ENCODE measurements around the gene KRT72. TPM values are rescaled to one million over a fixed set of nuclear protein-coding genes. Genes with fewer than 3 reads are reported as not detected.
"Not testable (repeated sequence)": the region's sequence is repeated elsewhere in the genome, so short reads cannot be mapped to it uniquely, and the experiment has no call there.

Gene KRT72
- polyA plus RNA-seq, 1 donor = 2.0 TPM

- no CpG with 5 or more reads among the region's 7 CpGs for WGBS (ENCODE audit: insufficient coverage, low lambda C conversion rate)
- Histone ChIP-seq H3K36me3 (ENCODE audit: control insufficient read depth, insufficient read depth, low read length) (no peaks in the 10 kb centered on the region), H3K9me3 (ENCODE audit: control insufficient read depth, low read depth, low read length) (no peaks in the 10 kb centered on the region), H3K4me3 (ENCODE audit: low read length) (no peak overlapping the region), H3K27ac (ENCODE audit: low read length) (no peak overlapping the region), H3K4me1 (ENCODE audit: control insufficient read depth, insufficient read depth, low read length) (no peaks in the 10 kb centered on the region), H3K27me3 (ENCODE audit: control insufficient read depth, insufficient read depth, low read length) (peaks cover 41% of the 10 kb centered on the region)
- no peak for DNase-seq
These were observed 5.4 kb upstream of the KRT72 start for GRCh38 chr12:52606581-52607218.

GRCh38 chr12:52606096-52606495, 4.8 kb upstream of the KRT72 start:
- Histone ChIP-seq H3K4me3 (ENCODE audit: low read length) (no peak overlapping the region), H3K27ac (ENCODE audit: low read length) (no peak overlapping the region), H3K27me3 (ENCODE audit: control insufficient read depth, insufficient read depth, low read length) (peaks cover 44% of the 10 kb centered on the region), H3K9me3 (ENCODE audit: control insufficient read depth, low read depth, low read length) (no peaks in the 10 kb centered on the region), H3K4me1 (ENCODE audit: control insufficient read depth, insufficient read depth, low read length) (no peaks in the 10 kb centered on the region), H3K36me3 (ENCODE audit: control insufficient read depth, insufficient read depth, low read length) (no peaks in the 10 kb centered on the region)
- 80% methylated on average over 1 of the region's 3 CpGs for WGBS (ENCODE audit: insufficient coverage, low lambda C conversion rate)
- no peak for DNase-seq

DNA sequence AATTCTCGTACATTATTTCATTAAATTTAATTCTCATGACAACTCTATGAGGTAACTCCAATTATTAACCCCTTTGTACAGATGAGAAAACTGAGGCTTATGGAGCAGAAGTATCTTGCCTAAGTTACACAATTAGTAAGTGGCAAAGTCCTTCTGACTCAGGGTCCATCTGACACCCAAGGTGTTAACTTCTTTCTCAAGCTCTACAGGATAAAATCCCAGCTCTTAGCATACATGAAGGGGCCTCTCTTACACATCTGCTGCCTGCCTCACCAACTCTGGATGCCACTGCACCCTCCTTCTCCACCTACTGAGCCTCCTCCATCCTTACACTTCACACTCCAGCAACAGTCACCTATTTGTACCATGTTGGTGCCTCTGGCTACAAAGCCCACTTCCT, 4.3 kb upstream of the KRT72 start:
- 100% methylated on average over 1 of the region's 1 CpG for WGBS (ENCODE audit: insufficient coverage, low lambda C conversion rate)
- peaks cover 46% of the 10 kb centered on the region for H3K27me3 ChIP-seq (ENCODE audit: control insufficient read depth, insufficient read depth, low read length)
- no peaks in the 10 kb centered on the region for H3K9me3 ChIP-seq (ENCODE audit: control insufficient read depth, low read depth, low read length)
- H3K4me1 ChIP-seq (ENCODE audit: control insufficient read depth, insufficient read depth, low read length) = no peaks in the 10 kb centered on the region
- no peak for DNase-seq
- no peak overlapping the region for H3K4me3 ChIP-seq (ENCODE audit: low read length)
- no peaks in the 10 kb centered on the region for H3K36me3 ChIP-seq (ENCODE audit: control insufficient read depth, insufficient read depth, low read length)
- no peak overlapping the region for H3K27ac ChIP-seq (ENCODE audit: low read length)

DNA sequence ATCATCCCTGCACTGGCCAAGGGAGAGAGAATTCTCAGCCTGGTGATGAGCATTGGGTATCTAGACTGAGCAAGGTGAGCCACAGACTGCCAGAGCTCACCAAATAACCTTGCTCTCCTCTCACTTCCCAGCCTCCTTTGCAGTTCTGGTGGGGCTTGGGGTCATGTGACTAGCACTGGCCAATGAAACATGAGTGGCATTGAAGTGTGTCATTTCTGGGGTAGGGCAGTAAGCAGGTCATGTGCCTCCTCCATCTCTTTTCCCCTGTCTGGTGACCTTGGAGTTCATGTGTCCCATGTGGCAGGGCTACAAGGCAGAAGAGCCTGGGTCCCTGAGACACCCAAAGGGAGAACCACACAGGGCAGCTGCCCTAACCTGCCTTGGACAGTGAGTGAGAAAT, 3.6 kb upstream of the KRT72 start:
- no peak overlapping the region for H3K4me3 ChIP-seq (ENCODE audit: low read length)
- no peaks in the 10 kb centered on the region for H3K36me3 ChIP-seq (ENCODE audit: control insufficient read depth, insufficient read depth, low read length)
- H3K27me3 ChIP-seq (ENCODE audit: control insufficient read depth, insufficient read depth, low read length) = peaks cover 51% of the 10 kb centered on the region
- no peak for DNase-seq
- H3K27ac ChIP-seq (ENCODE audit: low read length) = no peak overlapping the region
- H3K4me1 ChIP-seq (ENCODE audit: control insufficient read depth, insufficient read depth, low read length) = no peaks in the 10 kb centered on the region
- no peaks in the 10 kb centered on the region for H3K9me3 ChIP-seq (ENCODE audit: control insufficient read depth, low read depth, low read length)

GRCh38 chr12:52603314-52603713, 2.1 kb upstream of the KRT72 start:
- Histone ChIP-seq H3K9me3 (ENCODE audit: control insufficient read depth, low read depth, low read length) (no peaks in the 10 kb centered on the region), H3K4me3 (ENCODE audit: low read length) (no peak overlapping the region), H3K27ac (ENCODE audit: low read length) (no peak overlapping the region), H3K36me3 (ENCODE audit: control insufficient read depth, insufficient read depth, low read length) (no peaks in the 10 kb centered on the region), H3K4me1 (ENCODE audit: control insufficient read depth, insufficient read depth, low read length) (no peaks in the 10 kb centered on the region), H3K27me3 (ENCODE audit: control insufficient read depth, insufficient read depth, low read length) (peaks cover 56% of the 10 kb centered on the region)
- 100% methylated on average over 1 of the region's 2 CpGs for WGBS (ENCODE audit: insufficient coverage, low lambda C conversion rate)
- DNase-seq = no peak

GRCh38 chr12:52602552-52602951, 1.3 kb upstream of the KRT72 start:
- no peak for DNase-seq
- Histone ChIP-seq H3K27ac (ENCODE audit: low read length) (no peak overlapping the region), H3K27me3 (ENCODE audit: control insufficient read depth, insufficient read depth, low read length) (peaks cover 61% of the 10 kb centered on the region), H3K4me1 (ENCODE audit: control insufficient read depth, insufficient read depth, low read length) (no peaks in the 10 kb centered on the region), H3K4me3 (ENCODE audit: low read length) (no peak overlapping the region), H3K36me3 (ENCODE audit: control insufficient read depth, insufficient read depth, low read length) (no peaks in the 10 kb centered on the region), H3K9me3 (ENCODE audit: control insufficient read depth, low read depth, low read length) (no peaks in the 10 kb centered on the region)
- no CpG with 5 or more reads among the region's 5 CpGs for WGBS (ENCODE audit: insufficient coverage, low lambda C conversion rate)

DNA sequence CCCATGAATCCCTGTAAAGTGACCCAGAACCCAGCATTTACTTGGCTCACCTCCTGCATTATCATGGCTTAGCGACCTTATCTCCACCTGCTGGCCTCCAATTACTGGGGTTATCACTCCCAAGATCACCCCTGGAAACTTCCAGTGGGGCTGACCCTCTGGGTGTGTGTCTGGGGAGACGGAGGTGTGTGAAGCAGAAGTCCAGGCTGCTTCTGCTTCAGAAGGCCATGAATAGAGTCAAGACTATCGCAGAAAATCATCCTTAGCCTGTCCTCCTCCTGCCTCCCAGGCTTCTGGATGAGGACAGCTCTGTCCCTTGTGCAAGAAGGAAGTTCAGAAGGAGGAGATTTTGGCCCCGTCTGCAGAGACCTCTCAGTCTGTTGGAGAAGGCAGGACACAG, 408 bp upstream of the KRT72 start:
- no peak overlapping the region for H3K27ac ChIP-seq (ENCODE audit: low read length)
- no peaks in the 10 kb centered on the region for H3K4me1 ChIP-seq (ENCODE audit: control insufficient read depth, insufficient read depth, low read length)
- WGBS (ENCODE audit: insufficient coverage, low lambda C conversion rate) = no CpG with 5 or more reads among the region's 4 CpGs
- no peak for DNase-seq
- H3K36me3 ChIP-seq (ENCODE audit: control insufficient read depth, insufficient read depth, low read length) = no peaks in the 10 kb centered on the region
- H3K27me3 ChIP-seq (ENCODE audit: control insufficient read depth, insufficient read depth, low read length) = peaks cover 61% of the 10 kb centered on the region
- no peaks in the 10 kb centered on the region for H3K9me3 ChIP-seq (ENCODE audit: control insufficient read depth, low read depth, low read length)
- no peak overlapping the region for H3K4me3 ChIP-seq (ENCODE audit: low read length)

DNA sequence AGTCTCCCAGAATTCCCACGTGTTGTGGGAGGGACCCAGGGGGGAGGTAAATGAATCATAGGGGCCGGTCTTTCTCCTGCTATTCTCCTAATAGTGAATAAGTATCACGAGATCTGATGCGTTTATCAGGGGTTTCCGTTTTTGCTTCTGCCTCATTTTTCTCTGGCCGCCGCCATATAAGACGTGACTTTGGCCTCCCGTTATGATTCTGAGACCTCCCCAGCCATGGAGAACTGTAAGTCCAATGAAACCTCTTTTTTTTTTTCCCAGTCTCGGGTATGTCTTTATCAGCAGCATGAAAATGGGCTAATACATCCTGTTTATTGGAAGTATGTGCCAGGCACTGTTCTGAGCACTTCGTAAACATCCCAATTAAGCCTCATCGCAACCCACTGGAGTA, 788 bp downstream of the KRT72 start:
- no peaks in the 10 kb centered on the region for H3K4me1 ChIP-seq (ENCODE audit: control insufficient read depth, insufficient read depth, low read length)
- no peak overlapping the region for H3K27ac ChIP-seq (ENCODE audit: low read length)
- H3K4me3 ChIP-seq (ENCODE audit: low read length) = no peak overlapping the region
- H3K36me3 ChIP-seq (ENCODE audit: control insufficient read depth, insufficient read depth, low read length) = no peaks in the 10 kb centered on the region
- DNase-seq = no peak
- H3K27me3 ChIP-seq (ENCODE audit: control insufficient read depth, insufficient read depth, low read length) = peaks cover 64% of the 10 kb centered on the region
- H3K9me3 ChIP-seq (ENCODE audit: control insufficient read depth, low read depth, low read length) = no peaks in the 10 kb centered on the region
- WGBS (ENCODE audit: insufficient coverage, low lambda C conversion rate) = 80% methylated on average over 1 of the region's 12 CpGs

GRCh38 chr12:52600071-52600470, 1.2 kb downstream of the KRT72 start:
- H3K36me3 ChIP-seq (ENCODE audit: control insufficient read depth, insufficient read depth, low read length) = no peaks in the 10 kb centered on the region

DNA sequence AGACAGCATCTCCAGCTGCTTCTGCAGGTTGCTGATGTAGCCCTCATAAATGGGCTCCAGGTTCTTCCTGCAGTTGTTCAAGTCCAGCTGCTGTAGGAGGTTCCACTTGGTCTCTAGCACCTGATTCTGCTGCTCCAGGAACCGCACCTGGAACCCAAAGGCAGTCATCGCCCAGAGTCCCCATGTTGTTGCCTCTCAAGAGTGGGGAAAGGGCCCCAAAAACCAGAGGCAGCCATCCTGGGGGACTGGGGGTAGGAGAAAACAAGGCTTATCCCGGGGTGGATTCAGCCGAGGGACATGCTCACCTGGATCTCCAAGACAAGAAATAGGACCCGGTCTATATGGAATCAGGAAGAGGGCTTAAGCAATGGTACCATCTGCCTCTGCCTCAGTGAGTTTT, 2.3 kb downstream of the KRT72 start:
- Histone ChIP-seq H3K4me1 (ENCODE audit: control insufficient read depth, insufficient read depth, low read length) (no peaks in the 10 kb centered on the region), H3K27me3 (ENCODE audit: control insufficient read depth, insufficient read depth, low read length) (peaks cover 56% of the 10 kb centered on the region), H3K4me3 (ENCODE audit: low read length) (no peak overlapping the region), H3K9me3 (ENCODE audit: control insufficient read depth, low read depth, low read length) (no peaks in the 10 kb centered on the region), H3K27ac (ENCODE audit: low read length) (no peak overlapping the region), H3K36me3 (ENCODE audit: control insufficient read depth, insufficient read depth, low read length) (no peaks in the 10 kb centered on the region)
- WGBS (ENCODE audit: insufficient coverage, low lambda C conversion rate) = no CpG with 5 or more reads among the region's 5 CpGs
- DNase-seq = no peak

More at GRCh38 chr12:52600071-52600470, 1.2 kb downstream of the KRT72 start:
- no CpG with 5 or more reads among the region's 2 CpGs for WGBS (ENCODE audit: insufficient coverage, low lambda C conversion rate)
- Histone ChIP-seq H3K4me1 (ENCODE audit: control insufficient read depth, insufficient read depth, low read length) (no peaks in the 10 kb centered on the region), H3K4me3 (ENCODE audit: low read length) (no peak overlapping the region), H3K9me3 (ENCODE audit: control insufficient read depth, low read depth, low read length) (no peaks in the 10 kb centered on the region), H3K27ac (ENCODE audit: low read length) (no peak overlapping the region), H3K27me3 (ENCODE audit: control insufficient read depth, insufficient read depth, low read length) (peaks cover 62% of the 10 kb centered on the region)
- DNase-seq = no peak

DNA sequence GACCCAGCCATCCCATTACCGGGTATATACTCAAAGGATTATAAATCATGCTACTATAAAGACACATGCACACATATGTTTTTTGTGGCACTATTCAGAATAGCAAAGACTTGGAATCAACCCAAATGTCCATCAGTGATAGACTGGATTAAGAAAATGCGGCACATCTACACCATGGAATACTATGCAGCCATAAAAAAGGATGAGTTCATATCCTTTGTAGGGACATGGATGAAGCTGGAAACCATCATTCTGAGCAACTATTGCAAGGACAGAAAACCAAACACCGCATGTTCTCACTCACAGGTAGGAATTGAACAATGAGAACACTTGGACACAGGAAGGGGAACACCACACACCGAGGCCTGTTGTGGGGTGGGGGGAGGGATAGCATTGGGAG, 7.0 kb downstream of the KRT72 start:
- WGBS (ENCODE audit: insufficient coverage, low lambda C conversion rate) = no CpG with 5 or more reads among the region's 4 CpGs
- DNase-seq; H3K9me3 ChIP-seq (ENCODE audit: control insufficient read depth, low read depth, low read length); H3K4me1 ChIP-seq (ENCODE audit: control insufficient read depth, insufficient read depth, low read length); H3K4me3 ChIP-seq (ENCODE audit: low read length); H3K27ac ChIP-seq (ENCODE audit: low read length); H3K36me3 ChIP-seq (ENCODE audit: control insufficient read depth, insufficient read depth, low read length): not testable (repeated sequence)
- peaks cover 30% of the 10 kb centered on the region for H3K27me3 ChIP-seq (ENCODE audit: control insufficient read depth, insufficient read depth, low read length)

Data from large intestine (tissue), 3 donors.